DMS114 treated with DMSO at 0.1 percent for 48 hours (cell line): ENCODE data around the gene AGTRAP.

Experiments used
- DNase-seq: peaks from one replicate; lab custom pipeline; 2025; ENCODE audit not compliant: unreplicated experiment; lab: John Stamatoyannopoulos, UW

AGTRAP gene

DNA sequence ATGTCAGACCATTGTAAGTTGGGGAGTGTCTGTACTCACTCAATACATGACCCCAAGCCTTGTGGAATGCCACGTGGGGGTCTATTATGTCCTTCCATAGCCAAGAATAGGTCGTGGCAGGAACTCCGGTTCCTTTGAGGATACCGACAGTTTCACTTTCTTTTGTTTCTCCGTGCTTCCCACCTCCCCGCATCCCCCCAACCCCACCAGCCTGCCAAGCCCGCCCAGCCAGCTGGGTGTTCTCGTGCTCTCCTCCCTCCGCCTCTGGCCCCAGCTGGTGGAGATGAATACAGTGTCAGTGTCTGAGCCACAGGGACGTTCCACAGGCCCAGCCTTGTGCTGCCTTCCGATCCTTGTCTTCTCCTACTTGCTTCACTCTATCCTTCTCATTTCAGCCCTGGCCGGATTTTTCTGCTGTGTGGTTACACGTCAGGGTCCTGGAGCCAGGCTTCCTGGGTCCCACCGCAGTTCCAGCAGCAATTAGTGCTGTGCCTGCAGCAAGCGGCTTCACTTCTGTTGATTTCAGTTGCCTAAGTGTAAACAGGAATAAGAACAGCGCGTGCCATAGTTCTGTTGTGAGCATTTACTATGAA, 4.1 kb upstream of the AGTRAP start:
- DNase-seq: no peak

DNA sequence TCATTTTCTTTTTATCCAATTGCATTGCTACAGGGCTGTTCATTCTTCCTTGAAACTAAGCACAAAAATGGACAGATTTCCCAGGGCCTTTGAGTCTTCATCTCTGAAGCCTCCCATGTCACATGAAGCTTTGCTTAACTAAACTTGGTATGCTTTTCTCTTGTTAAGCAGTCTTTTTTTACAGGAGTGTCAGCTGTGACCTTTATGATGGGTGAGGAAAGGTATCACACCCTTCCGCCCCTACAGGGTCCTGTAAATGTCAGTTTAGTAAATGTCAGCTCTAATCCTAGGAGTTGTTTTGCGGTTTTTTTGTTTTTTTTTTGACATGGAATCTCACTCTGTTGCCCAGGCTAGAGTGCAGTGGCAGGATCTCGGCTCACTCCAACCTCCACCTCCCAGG, 2.6 kb upstream of the AGTRAP start:
- DNase-seq: no peak

DNA sequence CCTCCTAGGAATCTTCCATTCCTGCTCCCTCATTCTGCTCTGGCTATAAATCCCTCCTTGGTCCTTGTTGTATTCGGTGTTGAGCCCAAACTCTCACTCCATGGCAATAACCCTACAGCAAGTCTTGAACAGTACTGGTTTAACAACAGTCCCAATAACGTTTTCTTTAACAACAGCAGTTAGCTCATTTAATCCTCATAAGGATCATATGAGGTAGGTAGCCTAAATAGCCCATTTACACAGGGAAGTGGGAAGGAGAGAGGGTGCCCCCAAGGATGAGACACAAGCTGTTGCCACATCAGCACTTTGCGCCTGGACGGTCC, 444 bp upstream of the AGTRAP start:
- DNase-seq: no peak

DNA sequence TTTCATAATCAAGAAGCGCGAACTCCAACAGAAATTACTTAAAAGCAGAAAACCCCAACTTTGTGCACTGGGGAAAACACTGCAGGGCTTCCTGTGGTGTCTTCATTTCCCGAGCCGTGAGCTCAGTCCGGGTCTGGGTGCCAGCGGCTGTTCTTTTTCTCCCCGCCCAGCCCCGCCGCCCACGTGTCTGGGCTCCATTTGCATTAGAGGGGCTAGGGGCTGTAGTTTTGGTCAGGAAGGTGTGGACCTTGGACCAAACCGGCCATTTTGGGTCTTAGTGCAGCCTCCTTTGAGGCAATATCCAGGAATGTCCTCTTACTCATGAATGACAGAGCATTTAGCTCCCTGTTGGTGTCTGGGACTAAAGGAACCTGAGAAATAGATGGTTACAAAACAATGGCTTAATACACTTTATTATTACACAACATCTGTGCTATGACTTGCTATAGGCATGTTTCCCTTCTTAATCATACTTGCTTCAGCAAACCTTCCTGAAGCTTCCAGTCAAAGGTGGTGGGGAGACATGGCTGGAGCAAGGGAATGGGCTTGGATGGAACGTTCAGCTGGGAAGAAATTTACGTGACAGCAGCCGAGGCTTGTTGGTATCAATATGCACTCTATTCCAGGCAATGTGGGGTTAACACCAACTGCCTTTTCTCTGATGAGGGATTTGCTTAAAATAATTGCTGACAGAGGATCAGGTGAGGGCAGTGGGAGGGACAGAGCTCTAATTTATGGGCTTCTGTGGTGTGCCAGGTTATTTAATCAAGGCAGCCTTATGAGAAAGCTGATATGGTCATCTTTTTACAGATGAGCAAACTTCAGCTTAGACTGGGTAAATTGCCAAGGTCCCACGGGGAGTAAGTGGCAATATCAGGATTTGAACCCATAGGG, 1.1 kb downstream of the AGTRAP start:
- DNase-seq: no peak

- DNase-seq: no peak
Observed at GRCh38 chr1:11738096-11738495, 2.2 kb downstream of the AGTRAP start.

DNA sequence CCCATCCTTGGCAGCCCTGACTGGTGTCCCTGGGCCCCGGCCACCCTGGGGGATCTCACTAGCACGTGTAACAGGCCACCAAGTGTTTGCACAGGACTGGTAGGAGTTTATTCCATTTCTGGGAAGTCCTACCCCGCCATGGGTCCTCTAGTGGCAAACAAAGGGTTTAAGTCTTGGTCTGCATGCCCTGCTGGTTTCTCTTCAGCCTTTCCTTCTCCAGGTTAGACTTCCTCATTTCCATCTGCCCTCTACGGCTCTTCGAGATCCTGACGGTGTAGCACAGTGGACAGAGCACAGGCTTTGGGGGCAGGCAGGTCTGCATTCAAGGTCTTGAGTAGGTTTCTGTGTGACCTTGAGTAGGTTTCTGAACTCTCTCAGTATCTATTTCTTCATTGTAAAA, 2.8 kb downstream of the AGTRAP start:
- no peak for DNase-seq

GRCh38 chr1:11740258-11741192, 4.6 kb downstream of the AGTRAP start:
- DNase-seq: no peak

- DNase-seq: no peak
Observed at GRCh38 chr1:11741482-11741881, 5.5 kb downstream of the AGTRAP start.

GRCh38 chr1:11741919-11742558, 6.1 kb downstream of the AGTRAP start:
- DNase-seq: no peak

DNA sequence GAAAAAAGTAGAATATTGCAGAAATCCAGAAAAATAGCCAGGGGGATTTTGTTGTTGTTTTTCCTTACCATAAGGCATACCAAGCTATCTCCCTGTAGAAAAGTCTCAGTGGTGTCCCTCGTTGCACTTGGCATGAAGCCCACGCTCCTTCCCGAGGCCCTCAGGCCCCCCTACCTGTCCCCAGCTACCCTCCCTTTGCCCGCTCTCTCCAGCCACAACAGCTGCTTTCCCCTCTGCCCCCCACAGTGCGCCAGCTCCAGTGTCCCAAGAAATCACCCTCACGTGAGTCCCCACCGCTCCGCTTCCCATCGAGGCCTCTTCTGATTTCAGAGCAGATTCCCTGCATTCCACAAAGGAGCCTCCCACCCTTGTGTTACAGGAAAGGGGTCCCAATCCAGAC, 8.4 kb downstream of the AGTRAP start:
- DNase-seq: no peak

GRCh38 chr1:11746092-11746491, 10.2 kb downstream of the AGTRAP start:
- DNase-seq: no peak

DNA sequence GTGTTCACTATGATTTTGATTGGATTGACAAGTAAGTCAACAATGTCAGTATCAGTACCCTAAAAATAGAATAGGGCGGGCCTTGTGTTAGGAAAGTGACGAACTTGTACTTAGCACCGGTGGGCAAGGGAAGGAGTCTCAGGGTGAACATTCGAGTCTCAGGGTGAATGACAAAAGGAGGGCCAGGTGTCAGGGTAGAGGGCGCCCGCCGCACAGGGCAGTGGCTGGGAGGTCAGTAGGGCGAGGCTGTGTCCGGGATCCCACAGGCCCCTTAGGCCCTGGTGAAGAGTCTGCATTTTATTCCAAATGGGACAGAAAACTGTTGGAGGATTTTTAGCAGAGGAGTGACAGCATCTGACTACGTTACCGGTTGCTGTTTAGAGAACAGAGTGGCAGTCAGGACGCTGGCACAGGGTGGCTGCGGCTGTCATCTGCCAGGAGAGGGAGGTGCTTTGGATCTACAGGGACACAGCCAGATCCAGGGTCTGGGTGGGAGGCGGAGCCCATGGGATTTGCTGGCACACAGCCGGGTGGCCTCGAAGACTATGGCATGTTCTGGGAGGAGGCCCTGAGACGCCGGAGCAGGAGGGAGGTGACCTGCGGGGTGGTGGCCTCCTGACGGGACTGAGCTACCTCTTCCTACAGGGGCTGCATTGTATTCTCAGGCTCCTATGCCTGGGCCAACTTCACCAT, 11.0 kb downstream of the AGTRAP start:
- DNase-seq: no peak

DNA sequence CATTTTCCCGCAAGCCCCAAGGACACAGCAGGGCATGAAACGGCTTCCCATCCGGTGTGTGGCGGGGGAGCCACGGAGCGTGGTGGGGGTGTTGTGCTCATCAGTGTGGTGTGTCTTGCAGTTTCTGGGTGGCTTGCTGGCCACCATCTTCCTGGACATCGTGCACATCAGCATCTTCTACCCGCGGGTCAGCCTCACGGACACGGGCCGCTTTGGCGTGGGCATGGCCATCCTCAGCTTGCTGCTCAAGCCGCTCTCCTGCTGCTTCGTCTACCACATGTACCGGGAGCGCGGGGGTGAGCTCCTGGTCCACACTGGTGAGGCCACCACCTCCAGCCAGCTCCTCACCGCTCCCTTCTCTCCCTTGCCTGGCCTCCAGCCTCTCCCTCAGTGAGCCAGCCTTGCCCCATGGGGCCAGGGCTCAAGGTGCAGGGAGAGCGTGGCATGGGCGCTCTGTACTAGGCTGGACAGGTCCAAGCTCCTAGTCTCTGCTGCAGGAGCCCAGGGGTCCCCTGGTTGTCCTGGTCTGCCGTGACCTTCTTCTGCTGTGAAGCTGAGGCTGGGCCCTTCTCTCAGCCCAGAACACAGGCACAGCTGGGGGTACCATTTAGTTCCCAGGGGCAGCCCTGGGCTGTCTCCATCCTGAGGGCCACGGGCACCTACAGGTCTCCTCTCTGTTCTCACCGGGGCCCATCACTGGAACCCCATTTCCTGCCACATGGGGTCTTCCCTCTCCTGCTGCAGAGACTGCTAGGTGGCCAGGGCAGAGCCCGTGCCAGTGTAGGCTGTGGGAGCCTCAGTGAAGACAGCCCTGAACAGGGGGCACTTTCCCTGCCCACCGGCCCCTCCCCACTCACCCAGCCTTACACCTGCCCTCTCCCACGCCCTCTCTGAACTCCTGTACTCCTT, 12.6 kb downstream of the AGTRAP start:
- DNase-seq: no peak

GRCh38 chr1:11749203-11749689, 13.3 kb downstream of the AGTRAP start:
- DNase-seq: no peak

GRCh38 chr1:11749996-11750395, 14.1 kb downstream of the AGTRAP start:
- no peak for DNase-seq

- DNase-seq: no peak
Observed at GRCh38 chr1:11751087-11751486, 15.2 kb downstream of the AGTRAP start.

- DNase-seq: no peak
Observed at GRCh38 chr1:11752359-11753088, 16.6 kb downstream of the AGTRAP start.

GRCh38 chr1:11753555-11754208, 17.7 kb downstream of the AGTRAP start:
- DNase-seq: no peak
